Left lobe of liver (tissue), 2 donors: Measurements from ENCODE around the gene RAB8A. TPM values are rescaled to one million over a fixed set of nuclear protein-coding genes. Genes with fewer than 3 reads are reported as not detected.
"Not testable (repeated sequence)": the region's sequence is repeated elsewhere in the genome, so short reads cannot be mapped to it uniquely, and the experiment has no call there.

Experiments used
- ATAC-seq: fragments of 200-7000 bp; cut with Tn5 transposase; one replicate; pipeline ENCODE4 v1.9.1; 2020; ENCODE audit warnings: mild to moderate bottlenecking, moderate library complexity
- DNase-seq: peaks from one replicate; pipeline ENCODE4 v3.0.0-alpha.2; 2020; ENCODE audit warnings: low spot score
- total RNA-seq: library from RNA; stranded (reverse); gene quantifications from one replicate; pipeline ENCODE4 v1.2.1, GENCODE V29; 2021
- donor health status: DM: no; HTN: no; CAD: no; lungs with moderate emphysema.
- donor health status: DM: no; HTN: yes; CAD: no.

RAB8A gene
- total RNA-seq, 1 donor from 2014 or later, result 56.5 TPM

DNA sequence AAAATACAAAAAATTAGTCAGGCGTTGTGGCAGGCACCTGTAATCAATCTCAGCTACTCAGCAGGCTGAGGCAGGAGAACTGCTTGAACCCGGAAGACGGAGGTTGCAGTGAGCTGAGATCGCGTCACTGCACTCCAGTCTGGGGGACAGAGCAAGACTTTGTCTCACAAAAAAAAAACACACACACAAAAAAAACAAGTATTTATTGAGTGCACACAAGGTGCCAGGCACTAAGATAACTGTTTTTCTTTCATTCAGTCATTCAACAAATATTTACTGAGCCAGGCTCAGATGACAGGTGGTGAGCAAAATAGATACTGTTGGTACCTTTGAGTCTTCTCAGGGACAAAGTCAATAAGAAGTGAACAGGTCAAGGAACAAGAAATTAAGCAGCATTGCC, 55.4 kb downstream of the RAB8A start:
- no peak for ATAC-seq
- no peak for DNase-seq

DNA sequence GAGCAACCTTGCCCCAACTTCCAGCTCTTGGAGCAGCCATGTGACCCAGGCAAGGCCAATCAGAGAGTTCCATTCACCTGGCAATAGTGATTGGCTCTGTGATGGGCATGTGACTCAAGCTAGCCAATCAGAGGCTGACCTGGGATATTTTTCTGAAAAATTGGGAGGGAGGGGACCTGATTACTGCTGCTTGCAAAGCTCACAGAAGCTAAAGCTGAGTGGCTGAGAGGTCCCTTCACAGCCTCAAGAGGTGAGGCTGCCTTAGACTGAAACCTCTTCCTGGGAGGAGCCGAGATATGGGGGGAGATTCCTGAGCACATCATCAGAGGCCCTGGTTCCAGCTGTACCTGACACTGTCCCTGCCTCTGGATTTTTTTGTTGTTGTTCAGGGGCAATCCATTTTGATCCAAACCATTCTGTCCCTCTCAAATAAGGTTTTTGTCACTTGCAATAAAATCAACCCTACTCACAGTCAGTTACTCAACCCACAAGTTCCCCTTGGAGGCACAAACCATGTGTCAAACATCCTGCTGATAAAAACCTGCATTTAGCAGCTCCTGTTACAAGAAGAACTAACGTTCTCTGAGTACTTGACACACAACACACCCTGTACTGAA, 56.9 kb downstream of the RAB8A start:
- DNase-seq (no peak), ATAC-seq (no peak)

DNA sequence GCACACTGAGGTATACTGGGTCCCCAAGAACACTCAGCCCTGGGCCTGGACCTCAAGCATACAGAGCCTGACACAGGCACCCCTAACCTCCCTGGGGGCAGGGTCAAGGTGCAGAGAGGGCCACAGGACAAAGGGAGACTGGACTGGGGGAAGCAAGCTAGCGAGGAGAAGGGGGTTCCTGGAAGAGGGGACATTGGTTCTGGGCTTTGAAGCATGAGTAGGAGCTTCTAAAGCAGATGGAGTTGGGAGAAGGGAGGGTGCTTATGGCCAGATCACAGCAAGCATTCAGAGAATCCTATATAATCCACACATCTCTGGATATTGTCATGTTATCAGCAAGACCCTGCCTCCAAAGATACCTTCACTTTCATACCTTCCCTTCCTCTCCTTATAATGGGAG, 58.4 kb downstream of the RAB8A start:
- no peak for DNase-seq
- no peak for ATAC-seq

DNA sequence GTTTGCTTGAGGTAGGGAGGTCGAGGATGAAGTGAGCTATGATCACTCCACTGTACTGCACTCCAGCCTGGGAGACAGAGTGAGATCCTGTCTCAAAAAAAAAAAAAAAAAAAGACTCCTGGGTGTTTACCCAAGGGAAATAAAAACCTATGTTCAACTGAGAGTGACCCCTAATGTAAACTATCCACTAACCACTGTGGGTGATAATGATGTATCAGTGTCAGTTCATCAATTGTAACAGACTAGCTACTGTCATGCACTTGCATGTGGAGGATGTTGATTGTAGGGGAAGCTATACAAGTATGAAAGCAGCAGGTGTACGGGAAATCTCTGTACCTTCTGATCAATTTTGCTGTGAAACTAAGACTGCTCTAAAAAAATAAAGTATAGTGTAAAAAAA, 64.3 kb downstream of the RAB8A start:
- ATAC-seq (no peak), DNase-seq (no peak)

DNA sequence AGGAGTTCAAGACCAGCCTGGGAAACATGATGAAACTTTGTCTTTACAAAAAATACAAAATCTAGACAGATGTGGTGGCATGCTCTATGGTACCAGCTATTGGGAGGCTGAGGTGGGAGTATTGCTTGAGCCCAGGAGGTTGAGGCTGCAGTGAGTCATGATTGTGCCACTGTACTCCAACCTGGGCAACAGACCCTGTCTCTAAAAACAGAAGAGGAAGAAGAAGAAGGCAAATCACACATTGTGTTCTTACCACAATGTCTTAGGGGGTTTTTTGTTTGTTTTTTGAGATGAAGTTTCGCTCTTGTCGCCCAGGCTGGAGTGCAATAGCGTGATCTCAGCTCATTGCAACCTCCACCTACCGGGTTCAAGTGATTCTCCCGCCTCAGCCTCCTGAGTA, 67.2 kb downstream of the RAB8A start:
- DNase-seq, ATAC-seq: not testable (repeated sequence)

DNA sequence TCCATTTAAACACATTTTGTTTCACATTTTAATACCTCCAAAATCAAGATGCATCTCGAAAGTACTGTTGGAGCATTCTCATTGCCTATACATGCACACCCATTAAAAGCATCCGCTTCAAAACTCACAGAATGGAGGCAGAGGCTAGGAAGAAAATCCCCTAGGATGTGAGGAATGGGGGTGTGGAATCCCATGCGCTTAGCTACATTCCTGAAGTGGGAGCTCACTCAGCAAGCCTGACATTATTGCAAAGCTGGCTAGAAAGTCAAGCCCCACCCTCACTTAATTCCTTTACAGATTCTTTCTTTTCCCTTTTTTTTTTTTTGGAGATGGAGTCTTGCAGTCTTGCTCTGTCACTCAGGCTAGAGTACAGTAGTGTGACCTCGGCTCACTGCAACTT, 68.9 kb downstream of the RAB8A start:
- DNase-seq, result no peak
- no peak for ATAC-seq

Other genes starting within 250 kb of the RAB8A start
- 228 TPM for gene CYP4F2, start 213.8 kb upstream of the RAB8A start, total RNA-seq
- 97.0 TPM for gene CYP4F11, start 177.4 kb upstream of the RAB8A start, total RNA-seq
- not detected for gene OR10H4, start 162.9 kb upstream of the RAB8A start, total RNA-seq
- 21.0 TPM for gene TPM4, start 35.4 kb upstream of the RAB8A start, total RNA-seq
- 0.86 TPM for gene HSH2D, start 31.8 kb downstream of the RAB8A start, total RNA-seq
- gene CIB3, start 61.6 kb downstream of the RAB8A start, total RNA-seq, result not detected
- gene FAM32A, start 73.5 kb downstream of the RAB8A start, total RNA-seq, result 32.9 TPM
- 76.5 TPM for gene AP1M1, start 86.0 kb downstream of the RAB8A start, total RNA-seq
- gene KLF2, start 212.9 kb downstream of the RAB8A start, total RNA-seq, result 8.5 TPM